Mononuclear cell (primary cell): ENCODE measurements around the gene ATP6AP2. TPM values are rescaled to one million over a fixed set of nuclear protein-coding genes. Genes with fewer than 3 reads are reported as not detected.
A peak's percentile ranks its signal among the peaks of the same experiment; 100 is the strongest.

ENCODE experiments used
- H3K27me3 ChIP-seq: 2 replicates; pipeline ENCODE4 v1.6.0; 2011; ENCODE audit warnings: low read length, control low read depth; ENCODE audit not compliant: insufficient read depth
- H3K4me1 ChIP-seq: 2 replicates; pipeline ENCODE4 v1.5.1; 2011; ENCODE audit warnings: mild to moderate bottlenecking, low read length, control low read depth; ENCODE audit not compliant: insufficient read depth
- H3K4me3 ChIP-seq: 2 replicates; pipeline ENCODE4 v1.5.1; 2011; ENCODE audit warnings: mild to moderate bottlenecking, low read length, moderate library complexity
- H3K9me3 ChIP-seq: 2 replicates; pipeline ENCODE4 v1.5.1; 2011; ENCODE audit warnings: low read depth, mild to moderate bottlenecking, control low read depth, low read length
- total RNA-seq: library from RNA; depleted of rRNA; stranded (reverse); fragments of >200 nt; gene quantifications from one replicate; pipeline ENCODE4 v1.2.3, GENCODE V29; 2012

The ATP6AP2 gene, protein sequence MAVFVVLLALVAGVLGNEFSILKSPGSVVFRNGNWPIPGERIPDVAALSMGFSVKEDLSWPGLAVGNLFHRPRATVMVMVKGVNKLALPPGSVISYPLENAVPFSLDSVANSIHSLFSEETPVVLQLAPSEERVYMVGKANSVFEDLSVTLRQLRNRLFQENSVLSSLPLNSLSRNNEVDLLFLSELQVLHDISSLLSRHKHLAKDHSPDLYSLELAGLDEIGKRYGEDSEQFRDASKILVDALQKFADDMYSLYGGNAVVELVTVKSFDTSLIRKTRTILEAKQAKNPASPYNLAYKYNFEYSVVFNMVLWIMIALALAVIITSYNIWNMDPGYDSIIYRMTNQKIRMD
- 167 TPM for total RNA-seq

DNA sequence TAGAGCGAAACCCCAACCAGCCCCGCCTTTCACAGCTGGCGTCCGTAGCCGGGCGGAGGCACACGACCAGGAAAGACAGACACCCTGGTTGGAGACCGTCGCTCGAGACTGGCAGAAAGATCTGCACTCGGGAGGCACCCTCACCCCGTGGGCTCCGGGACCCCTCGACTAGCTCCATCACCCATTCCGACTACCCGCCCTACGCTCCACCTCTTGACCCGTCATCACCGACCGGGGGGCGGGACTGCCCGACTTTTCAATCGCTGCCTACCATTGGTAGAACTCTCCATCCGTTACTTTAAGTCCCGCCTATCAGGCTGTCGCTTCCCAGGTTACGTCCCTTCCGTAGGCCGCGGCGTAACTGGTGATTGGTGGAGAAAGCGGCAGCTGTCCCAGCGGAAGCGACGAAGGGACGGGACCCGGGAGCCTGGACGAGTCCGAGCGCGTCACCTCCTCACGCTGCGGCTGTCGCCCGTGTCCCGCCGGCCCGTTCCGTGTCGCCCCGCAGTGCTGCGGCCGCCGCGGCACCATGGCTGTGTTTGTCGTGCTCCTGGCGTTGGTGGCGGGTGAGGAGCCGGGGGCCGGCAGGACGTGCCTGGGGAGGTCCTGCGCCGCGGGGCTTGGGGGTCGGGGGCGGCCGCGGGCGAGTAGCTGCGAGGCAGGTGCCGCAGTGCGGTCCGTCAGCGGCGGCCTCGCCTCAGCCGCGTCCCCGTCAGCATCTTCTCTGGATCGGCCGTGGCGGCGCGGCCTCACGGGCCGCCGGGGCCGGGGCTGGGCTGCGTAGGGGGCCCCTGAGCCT is at the start of gene ATP6AP2:
Gene ATP6AP2 (plus strand): TSS at position 434 of the 799 bp plus-strand sequence. CDS start 96 bp downstream, at position 530.
- Histone ChIP-seq H3K9me3 (no peaks in the 10 kb centered on the region), H3K4me3 (peak within 1 kb of the TSS; percentile 63), H3K4me1 (peaks cover 50% of the 10 kb centered on the region), H3K27me3 (no peaks in the 10 kb centered on the region)

DNA sequence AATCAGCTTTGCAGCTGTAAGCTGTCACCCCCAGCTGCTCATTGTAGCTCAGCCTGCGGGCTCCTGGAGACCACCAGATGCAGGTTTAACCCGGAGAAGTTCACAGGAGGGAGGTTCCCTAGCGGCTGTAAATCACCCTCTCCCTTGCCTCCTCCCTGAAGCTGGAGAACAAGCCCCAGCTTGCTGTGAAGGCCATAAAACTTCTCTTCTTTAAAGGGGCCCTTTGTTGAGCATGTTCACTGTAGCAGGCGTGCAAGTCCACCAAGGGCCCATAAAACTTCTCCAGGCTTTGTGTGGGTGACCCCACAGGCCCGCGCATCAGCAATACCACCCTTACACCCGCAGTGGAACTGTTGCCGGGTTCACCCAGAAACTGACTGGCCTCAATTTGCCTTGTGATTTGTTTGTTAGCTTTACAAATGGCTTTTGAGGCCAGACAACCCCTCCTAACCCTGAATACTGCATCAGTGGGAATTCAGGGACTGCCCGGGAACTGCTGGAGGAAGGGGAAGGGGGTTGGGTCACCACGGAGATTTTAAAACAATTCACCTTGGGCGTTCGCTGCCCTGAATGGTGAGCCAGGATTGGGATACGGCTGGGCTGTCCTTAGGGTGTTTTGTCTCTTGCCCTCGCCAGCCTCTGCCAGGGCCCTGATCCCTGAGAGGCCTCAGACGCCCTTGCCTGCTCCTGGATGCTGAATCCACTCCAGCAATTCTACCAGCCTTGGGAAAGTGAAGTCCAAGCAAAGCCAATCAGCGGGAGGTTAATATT is 49.5 kb upstream of the ATP6AP2 start:
- H3K4me1 ChIP-seq, result no peaks in the 10 kb centered on the region
- no peak overlapping the region for H3K4me3 ChIP-seq
- H3K9me3 ChIP-seq, result no peaks in the 10 kb centered on the region
- H3K27me3 ChIP-seq, result no peaks in the 10 kb centered on the region

GRCh38 chrX:40537310-40537709 is 43.5 kb upstream of the ATP6AP2 start:
- peaks cover 19% of the 10 kb centered on the region for H3K4me1 ChIP-seq
- H3K4me3 ChIP-seq, result no peak overlapping the region
- H3K9me3 ChIP-seq, result no peaks in the 10 kb centered on the region
- no peaks in the 10 kb centered on the region for H3K27me3 ChIP-seq

GRCh38 chrX:40538406-40538805 is 42.4 kb upstream of the ATP6AP2 start:
- Histone ChIP-seq H3K9me3 (no peaks in the 10 kb centered on the region), H3K4me3 (no peak overlapping the region), H3K4me1 (peaks cover 19% of the 10 kb centered on the region), H3K27me3 (no peaks in the 10 kb centered on the region)

- Histone ChIP-seq H3K4me3 (no peak overlapping the region), H3K4me1 (peaks cover 19% of the 10 kb centered on the region)
Measured at GRCh38 chrX:40539214-40540142, 41.3 kb upstream of the ATP6AP2 start.

GRCh38 chrX:40542208-40542607 is 38.6 kb upstream of the ATP6AP2 start:
- no peaks in the 10 kb centered on the region for H3K9me3 ChIP-seq

More at GRCh38 chrX:40539214-40540142, 41.3 kb upstream of the ATP6AP2 start:
- H3K27me3 ChIP-seq, result no peaks in the 10 kb centered on the region
- H3K9me3 ChIP-seq, result no peaks in the 10 kb centered on the region

DNA sequence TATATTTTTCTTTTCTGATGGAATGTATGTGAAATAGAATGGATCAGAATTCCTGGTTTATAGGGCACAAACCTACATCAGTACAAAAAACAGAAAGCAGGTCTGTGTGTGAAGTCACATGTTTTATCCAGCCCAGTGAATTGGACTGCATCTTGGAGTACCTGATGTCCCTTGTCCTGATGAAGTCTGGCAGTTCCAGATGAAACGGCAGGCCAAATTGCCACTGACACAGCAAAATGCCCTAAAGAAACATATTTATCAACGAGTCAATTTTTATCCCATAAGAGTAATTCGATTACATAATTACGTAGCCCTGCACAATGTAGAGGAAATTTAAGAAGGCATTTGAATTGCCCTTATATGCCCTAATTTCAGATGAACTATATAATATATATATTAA is 37.8 kb upstream of the ATP6AP2 start:
- Histone ChIP-seq H3K27me3 (no peaks in the 10 kb centered on the region), H3K4me3 (no peak overlapping the region), H3K4me1 (peaks cover 19% of the 10 kb centered on the region), H3K9me3 (no peaks in the 10 kb centered on the region)

More at GRCh38 chrX:40542208-40542607, 38.6 kb upstream of the ATP6AP2 start:
- Histone ChIP-seq H3K27me3 (no peaks in the 10 kb centered on the region), H3K4me3 (no peak overlapping the region), H3K4me1 (peaks cover 19% of the 10 kb centered on the region)

GRCh38 chrX:40543661-40544328 is 37.0 kb upstream of the ATP6AP2 start:
- Histone ChIP-seq H3K4me3 (no peak overlapping the region), H3K4me1 (peaks cover 16% of the 10 kb centered on the region), H3K9me3 (no peaks in the 10 kb centered on the region), H3K27me3 (no peaks in the 10 kb centered on the region)

DNA sequence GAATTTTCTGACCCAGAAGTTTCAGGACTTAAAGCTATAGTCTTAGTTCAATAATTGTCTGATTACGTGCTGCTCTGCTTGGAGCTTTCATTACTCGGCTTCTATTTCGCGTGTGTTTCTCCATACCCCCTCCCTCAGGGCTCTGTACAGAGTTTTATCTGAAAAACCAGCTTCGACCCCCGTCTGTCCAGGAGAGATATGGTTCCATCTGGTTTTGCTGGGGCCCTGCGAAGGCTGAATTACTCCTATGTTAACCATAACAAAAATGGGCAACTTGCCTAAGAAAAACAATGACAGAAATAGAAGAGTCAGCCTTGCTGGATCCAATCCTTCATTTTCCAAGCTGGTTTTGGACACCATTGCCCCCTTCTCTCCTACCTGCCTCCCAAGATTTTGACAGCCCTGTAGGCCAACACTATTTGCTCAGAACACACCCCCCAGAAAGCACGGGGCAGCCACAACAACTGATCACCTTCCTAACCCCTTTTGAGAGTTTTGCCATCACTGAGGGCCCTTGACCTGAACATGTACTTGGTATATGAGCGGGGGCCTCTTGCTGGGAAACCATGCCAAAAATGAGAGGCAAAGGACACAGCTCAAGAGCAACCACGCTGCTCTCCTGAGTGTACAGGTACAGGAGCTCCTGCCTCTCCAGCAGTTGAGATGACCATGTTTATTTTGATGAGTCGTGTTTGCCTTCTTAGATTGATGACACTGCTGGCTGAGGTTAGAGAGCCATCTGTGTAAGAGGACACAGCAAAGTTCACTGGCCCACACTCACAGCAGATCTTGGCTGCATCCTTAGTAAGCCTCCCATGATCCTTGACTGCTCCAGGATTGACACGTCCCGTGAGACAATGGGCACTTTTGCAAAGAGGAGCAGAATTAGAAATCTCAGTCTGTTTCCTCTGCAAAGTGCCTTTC is 36.2 kb upstream of the ATP6AP2 start:
- Histone ChIP-seq H3K27me3 (no peaks in the 10 kb centered on the region), H3K4me3 (no peak overlapping the region), H3K4me1 (peaks cover 8% of the 10 kb centered on the region), H3K9me3 (no peaks in the 10 kb centered on the region)

- no peaks in the 10 kb centered on the region for H3K4me1 ChIP-seq
- no peak overlapping the region for H3K4me3 ChIP-seq
- no peaks in the 10 kb centered on the region for H3K9me3 ChIP-seq
- H3K27me3 ChIP-seq, result no peaks in the 10 kb centered on the region
Measured at GRCh38 chrX:40546870-40547269, 33.9 kb upstream of the ATP6AP2 start.

DNA sequence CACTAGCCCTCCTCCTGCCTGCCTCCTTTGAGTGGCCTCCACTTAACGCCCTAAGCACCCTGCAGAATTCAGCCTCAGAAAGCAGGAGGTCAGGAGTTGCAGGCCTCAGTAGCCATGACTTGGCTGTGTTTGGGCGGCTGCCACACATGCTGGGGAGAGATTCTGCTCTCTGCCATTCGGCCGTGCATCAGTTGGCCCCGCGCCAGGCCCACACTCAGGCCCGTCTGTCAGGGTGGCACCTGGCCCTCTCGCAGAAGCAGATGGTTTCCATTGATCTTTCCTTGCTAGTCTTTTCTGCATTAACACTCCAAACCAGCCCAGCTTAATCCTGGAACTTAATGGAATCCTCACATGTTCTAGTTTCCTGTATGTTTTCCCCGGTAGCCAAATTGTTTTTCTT is 30.7 kb upstream of the ATP6AP2 start:
- Histone ChIP-seq H3K4me1 (no peaks in the 10 kb centered on the region), H3K9me3 (no peaks in the 10 kb centered on the region), H3K27me3 (no peaks in the 10 kb centered on the region), H3K4me3 (no peak overlapping the region)

GRCh38 chrX:40552768-40553167 is 28.0 kb upstream of the ATP6AP2 start:
- Histone ChIP-seq H3K4me1 (no peaks in the 10 kb centered on the region), H3K9me3 (no peaks in the 10 kb centered on the region), H3K27me3 (no peaks in the 10 kb centered on the region), H3K4me3 (no peak overlapping the region)

GRCh38 chrX:40558590-40558989 is 22.2 kb upstream of the ATP6AP2 start:
- Histone ChIP-seq H3K4me3 (no peak overlapping the region), H3K9me3 (no peaks in the 10 kb centered on the region), H3K4me1 (no peaks in the 10 kb centered on the region), H3K27me3 (no peaks in the 10 kb centered on the region)
